CD4-positive, alpha-beta memory T cell (primary cell): Measurements from ENCODE around the gene OR56A1. TPM values are rescaled to one million over a fixed set of nuclear protein-coding genes. Genes with fewer than 3 reads are reported as not detected.

Source experiments
- CTCF ChIA-PET: fragments of 350-600 bp; sonication (Branson Sonifier 250); formaldehyde crosslinking; loops from one replicate; lab custom pipeline; 2021; ENCODE audit warnings: inconsistent platforms; ENCODE audit not compliant: partially characterized antibody; lab: Charles Lee
- POLR2A ChIA-PET: fragments of 350-600 bp; sonication (Branson Sonifier 250); formaldehyde crosslinking; loops from one replicate; lab custom pipeline; 2021; ENCODE audit not compliant: partially characterized antibody; lab: Charles Lee
- DNase-seq, 5 donors: peaks; one replicate each; pipeline versions ENCODE4 v3.0.0 to v3.0.0-alpha.2; 2020 to 2022; ENCODE audit warnings: mixed read lengths in 1 of 5
- H3K27ac ChIP-seq: one replicate; pipeline ENCODE4 v1.7.0; 2013; ENCODE audit warnings: low read depth, low read length
- H3K27me3 ChIP-seq: 2 replicates; pipeline ENCODE4 v1.7.0; 2013; ENCODE audit warnings: mild to moderate bottlenecking, low read length, moderate library complexity; ENCODE audit not compliant: insufficient read depth
- H3K36me3 ChIP-seq: 2 replicates; pipeline ENCODE4 v1.7.0; 2013; ENCODE audit warnings: mild to moderate bottlenecking, low read length, moderate library complexity; ENCODE audit not compliant: insufficient read depth
- H3K4me1 ChIP-seq: 2 replicates; pipeline ENCODE4 v1.7.0; 2013; ENCODE audit warnings: mild to moderate bottlenecking, low read length, moderate library complexity; ENCODE audit not compliant: insufficient read depth
- H3K4me3 ChIP-seq, 2 donors: one replicate each; pipeline ENCODE4 v1.7.0; 2013; ENCODE audit warnings: low read length in 2 of 2, mild to moderate bottlenecking in 1 of 2
- H3K9me3 ChIP-seq, 2 donors: one replicate each; pipeline ENCODE4 v1.7.0; 2013; ENCODE audit warnings: low read length in 2 of 2, control low read depth in 1 of 2; ENCODE audit not compliant: control insufficient read depth in 1 of 2
- H3K27ac Mint-ChIP-seq, 7 donors: one replicate each; pipeline ENCODE4 v1.8.0; 2020 to 2021; ENCODE audit warnings: mixed read lengths in 7 of 7, mild to moderate bottlenecking in 6 of 7, inconsistent platforms in 3 of 7, moderate library complexity in 3 of 7
- H3K27me3 Mint-ChIP-seq, 2 donors: one replicate each; pipeline ENCODE4 v1.8.0; 2020 to 2021; ENCODE audit warnings: mixed read lengths in 2 of 2
- H3K36me3 Mint-ChIP-seq, 2 donors: one replicate each; pipeline ENCODE4 v1.8.0; 2020 to 2021; ENCODE audit warnings: mixed read lengths in 2 of 2, inconsistent platforms in 1 of 2, mild to moderate bottlenecking in 1 of 2
- H3K4me1 Mint-ChIP-seq, 4 donors: one replicate each; pipeline ENCODE4 v1.8.0; 2020 to 2021; ENCODE audit warnings: mixed read lengths in 4 of 4, mild to moderate bottlenecking in 1 of 4
- H3K4me3 Mint-ChIP-seq, 8 donors: one replicate each; pipeline ENCODE4 v1.8.0; 2020 to 2021; ENCODE audit warnings: mixed read lengths in 8 of 8, mild to moderate bottlenecking in 7 of 8, moderate library complexity in 6 of 8, inconsistent platforms in 3 of 8
- H3K9me3 Mint-ChIP-seq, 8 donors: one replicate each; pipeline ENCODE4 v1.8.0; 2020 to 2021; ENCODE audit warnings: mixed read lengths in 8 of 8, mild to moderate bottlenecking in 5 of 8, inconsistent platforms in 3 of 8, moderate library complexity in 1 of 8
- intact Hi-C: fragments of 100-400 bp; cut with micrococcal nuclease; formaldehyde crosslinking; loops from one replicate; pipeline ENCODE4 v1.15.1; 2023
- polyA plus RNA-seq, 2 donors: library from polyadenylated mRNA; unstranded; fragments of 300-500 nt; fragmentation: Illumina TruSeq; gene quantifications; one replicate each; pipeline ENCODE4 v1.2.3, GENCODE V29; 2021
- total RNA-seq, 2 experiments: library from RNA; stranded (reverse); gene quantifications; one replicate each; pipeline ENCODE4 v1.2.3, GENCODE V29; 2021

The OR56A1 gene
- total and polyA plus RNA-seq, 4 experiments from 2014 or later: not detected

DNA sequence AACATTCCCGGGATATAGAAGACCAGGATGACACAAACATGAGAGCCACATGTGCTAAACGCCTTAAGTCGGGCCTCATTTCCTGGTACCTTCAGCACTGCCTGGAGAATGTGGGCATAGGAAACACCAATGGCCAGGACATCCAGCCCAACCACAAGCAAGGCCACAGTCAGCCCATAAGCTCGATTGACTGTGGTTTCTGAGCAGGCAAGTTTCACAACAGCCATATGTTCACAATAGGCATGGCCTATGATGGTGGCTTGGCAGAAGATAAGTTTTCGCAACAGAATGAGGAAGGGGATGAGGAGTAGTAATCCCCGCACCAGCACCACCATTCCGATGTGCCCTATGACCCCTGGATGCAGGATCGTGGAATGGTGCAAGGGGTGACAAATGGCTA lies 26.9 kb upstream of the OR56A1 start:
- DNase-seq: no peak
- Histone ChIP-seq H3K27ac (no peak overlapping the region), H3K4me3 (no peak overlapping the region), H3K9me3 (no peaks in the 10 kb centered on the region), H3K4me1 (no peaks in the 10 kb centered on the region), H3K36me3 (no peaks in the 10 kb centered on the region), H3K27me3 (no peaks in the 10 kb centered on the region)
- POLR2A ChIA-PET: no interaction called here
- intact Hi-C loops: no loop called here
- H3K36me3 Mint-ChIP-seq: no peaks in the 10 kb centered on the region
- H3K4me3 Mint-ChIP-seq: no peak overlapping the region
- no peak overlapping the region for H3K27ac Mint-ChIP-seq
- peaks cover 0 to 4% (median 0%) of the 10 kb centered on the region in 8 donors for H3K9me3 Mint-ChIP-seq
- no peaks in the 10 kb centered on the region for H3K4me1 Mint-ChIP-seq
- peaks cover 11 to 14% of the 10 kb centered on the region in 2 donors for H3K27me3 Mint-ChIP-seq
- CTCF ChIA-PET: no interaction called here

DNA sequence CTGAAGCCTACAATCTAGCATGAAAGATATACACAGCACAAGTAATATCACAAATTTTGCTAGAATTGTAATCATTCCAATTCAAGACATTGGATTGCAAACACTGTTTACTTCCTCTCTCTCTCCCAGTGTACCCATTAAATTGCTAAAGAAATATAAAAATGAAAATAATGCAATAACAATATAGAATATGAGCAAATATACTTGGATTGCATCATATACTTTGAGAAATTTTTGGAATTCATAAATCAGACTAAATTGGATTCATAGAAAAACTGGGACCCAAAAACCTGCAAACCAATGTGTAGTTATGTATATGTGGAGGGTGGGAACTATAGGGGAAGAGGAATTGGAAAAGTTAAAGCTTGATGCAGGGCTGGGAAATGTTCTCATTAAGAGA lies 25.0 kb upstream of the OR56A1 start:
- POLR2A ChIA-PET: no interaction called here
- intact Hi-C loops: no loop called here
- H3K9me3 ChIP-seq: no peaks in the 10 kb centered on the region

DNA sequence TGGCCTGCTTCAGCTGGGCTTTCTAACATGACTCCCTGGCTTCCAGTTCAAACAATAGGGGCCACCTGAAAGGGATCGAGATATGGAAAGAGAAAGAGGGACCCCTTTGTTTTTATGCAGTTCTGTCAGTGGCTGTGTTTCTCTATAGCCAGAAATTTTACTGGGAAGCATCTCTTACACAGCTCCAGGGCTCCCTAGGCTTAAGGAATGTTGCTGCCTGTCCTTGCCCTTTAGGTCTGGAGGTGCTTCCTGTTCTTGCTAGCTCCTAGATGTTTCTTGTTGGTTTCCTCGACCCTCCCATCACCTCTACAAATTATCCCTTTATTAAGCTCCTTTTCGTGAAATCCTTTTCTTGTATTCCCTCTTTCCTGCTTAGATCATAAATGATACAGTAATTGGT lies 21.8 kb upstream of the OR56A1 start:
- H3K27ac ChIP-seq: no peak overlapping the region
- ChIA-PET POLR2A (no interaction called here), CTCF (no interaction called here)
- no peak overlapping the region for H3K4me3 Mint-ChIP-seq
- H3K27me3 ChIP-seq: peaks cover 3% of the 10 kb centered on the region
- no peak for DNase-seq
- no peak overlapping the region for H3K27ac Mint-ChIP-seq
- H3K4me3 ChIP-seq: no peak overlapping the region
- no peaks in the 10 kb centered on the region for H3K4me1 ChIP-seq
- no peaks in the 10 kb centered on the region for H3K36me3 ChIP-seq
- H3K36me3 Mint-ChIP-seq: no peaks in the 10 kb centered on the region
- no peaks in the 10 kb centered on the region for H3K9me3 ChIP-seq
- H3K27me3 Mint-ChIP-seq: peaks cover 5 to 25% of the 10 kb centered on the region in 2 donors
- intact Hi-C loops: no loop called here
- peaks cover 0 to 2% (median 0%) of the 10 kb centered on the region in 8 donors for H3K9me3 Mint-ChIP-seq
- no peaks in the 10 kb centered on the region for H3K4me1 Mint-ChIP-seq

More for the DNA sequence above, 25.0 kb upstream of the OR56A1 start:
- H3K27me3 ChIP-seq: no peaks in the 10 kb centered on the region
- CTCF ChIA-PET: no interaction called here
- Mint-ChIP-seq H3K4me3 (no peak overlapping the region), H3K36me3 (no peaks in the 10 kb centered on the region), H3K27ac (no peak overlapping the region), H3K9me3 (peaks cover 0 to 4% (median 0%) of the 10 kb centered on the region in 8 donors), H3K27me3 (peaks cover 11 to 21% of the 10 kb centered on the region in 2 donors), H3K4me1 (no peaks in the 10 kb centered on the region)
- DNase-seq: no peak
- no peak overlapping the region for H3K4me3 ChIP-seq
- no peak overlapping the region for H3K27ac ChIP-seq
- no peaks in the 10 kb centered on the region for H3K36me3 ChIP-seq
- no peaks in the 10 kb centered on the region for H3K4me1 ChIP-seq

GRCh38 chr11:6040874-6041273 lies 10.3 kb upstream of the OR56A1 start:
- H3K4me3 ChIP-seq: no peak overlapping the region
- no peak overlapping the region for H3K4me3 Mint-ChIP-seq
- no peaks in the 10 kb centered on the region for H3K36me3 ChIP-seq
- H3K9me3 Mint-ChIP-seq: no peaks in the 10 kb centered on the region
- DNase-seq: no peak
- intact Hi-C loops: no loop called here
- H3K27me3 ChIP-seq: no peaks in the 10 kb centered on the region
- H3K9me3 ChIP-seq: no peaks in the 10 kb centered on the region
- ChIA-PET POLR2A (no interaction called here), CTCF (no interaction called here)
- no peaks in the 10 kb centered on the region for H3K4me1 Mint-ChIP-seq
- H3K4me1 ChIP-seq: no peaks in the 10 kb centered on the region
- no peaks in the 10 kb centered on the region for H3K36me3 Mint-ChIP-seq
- no peak overlapping the region for H3K27ac Mint-ChIP-seq
- H3K27me3 Mint-ChIP-seq: peaks cover 8 to 14% of the 10 kb centered on the region in 2 donors
- no peak overlapping the region for H3K27ac ChIP-seq

DNA sequence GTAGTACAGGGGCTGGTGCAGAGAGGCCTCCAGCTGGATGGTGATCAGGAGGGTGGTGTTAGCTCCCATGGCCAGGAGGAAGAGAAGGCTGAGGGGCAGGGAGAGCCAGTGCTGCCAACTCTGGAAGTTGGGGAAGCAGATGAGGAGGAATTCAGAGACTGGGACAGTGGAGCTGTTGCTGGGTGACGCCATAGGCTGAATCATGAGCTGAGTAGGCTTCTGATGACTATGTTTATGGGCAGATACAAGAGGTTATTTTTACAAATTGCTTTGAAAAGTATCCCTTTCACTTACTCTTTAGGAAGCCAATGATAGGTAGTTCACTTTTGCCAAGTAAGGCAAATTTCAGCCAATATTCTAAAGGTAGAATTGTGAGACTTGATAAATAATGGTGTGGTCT lies 3.1 kb downstream of the OR56A1 start:
- no peaks in the 10 kb centered on the region for H3K36me3 Mint-ChIP-seq
- Histone ChIP-seq H3K9me3 (no peaks in the 10 kb centered on the region), H3K27ac (no peak overlapping the region), H3K4me3 (no peak overlapping the region), H3K27me3 (no peaks in the 10 kb centered on the region), H3K4me1 (no peaks in the 10 kb centered on the region), H3K36me3 (no peaks in the 10 kb centered on the region)
- ChIA-PET POLR2A (no interaction called here), CTCF (no interaction called here)
- intact Hi-C loops: no loop called here
- no peaks in the 10 kb centered on the region for H3K9me3 Mint-ChIP-seq
- no peaks in the 10 kb centered on the region for H3K4me1 Mint-ChIP-seq
- H3K27me3 Mint-ChIP-seq: peaks cover 9 to 24% of the 10 kb centered on the region in 2 donors
- H3K4me3 Mint-ChIP-seq: no peak overlapping the region
- H3K27ac Mint-ChIP-seq: no peak overlapping the region
- DNase-seq: no peak

DNA sequence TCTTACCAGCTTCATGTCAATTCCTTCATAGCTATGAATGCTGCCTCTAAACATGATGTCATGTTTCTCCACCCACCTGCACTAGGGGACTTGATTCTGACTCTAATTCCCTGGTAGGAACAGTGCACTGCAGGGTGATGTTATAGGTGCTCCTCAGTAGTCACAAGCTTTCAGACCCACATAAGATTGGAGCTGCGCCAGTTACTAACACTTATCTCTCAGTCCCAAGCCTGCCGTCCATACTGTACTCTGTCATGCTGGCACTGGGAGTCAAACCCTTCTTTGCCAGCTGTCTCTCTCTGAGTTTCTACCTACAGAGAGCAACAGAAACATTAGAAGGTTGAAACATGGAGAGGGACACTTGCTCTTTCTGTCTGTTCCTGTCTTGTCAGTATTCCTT lies 5.5 kb downstream of the OR56A1 start:
- no peaks in the 10 kb centered on the region for H3K4me1 ChIP-seq
- no peak for DNase-seq
- CTCF ChIA-PET: interaction anchor here (1.1 to 5.8 kb wide), 2 partner anchors 328 to 338 kb away, joined by 3 to 27 read pairs; no protein-coding TSS in a partner anchor
- intact Hi-C loops: no loop called here
- Mint-ChIP-seq H3K27ac (no peak overlapping the region), H3K27me3 (peaks cover 9 to 27% of the 10 kb centered on the region in 2 donors), H3K36me3 (no peaks in the 10 kb centered on the region), H3K4me1 (no peaks in the 10 kb centered on the region), H3K4me3 (no peak overlapping the region), H3K9me3 (no peaks in the 10 kb centered on the region)
- no peak overlapping the region for H3K4me3 ChIP-seq
- no peak overlapping the region for H3K27ac ChIP-seq
- H3K36me3 ChIP-seq: no peaks in the 10 kb centered on the region
- H3K9me3 ChIP-seq: no peaks in the 10 kb centered on the region
- POLR2A ChIA-PET: no interaction called here
- no peaks in the 10 kb centered on the region for H3K27me3 ChIP-seq

- H3K4me3 Mint-ChIP-seq: no peak overlapping the region
- peak; percentile 9 to 36 (median 29) for DNase-seq
- H3K36me3 ChIP-seq: no peaks in the 10 kb centered on the region
- no peaks in the 10 kb centered on the region for H3K9me3 ChIP-seq
- H3K4me1 Mint-ChIP-seq: no peaks in the 10 kb centered on the region
- H3K4me3 ChIP-seq: no peak overlapping the region
- POLR2A ChIA-PET: no interaction called here
- H3K27ac ChIP-seq: no peak overlapping the region
- CTCF ChIA-PET: interaction anchor here (0.8 to 5.8 kb wide), 4 partner anchors 19 to 340 kb away, joined by 3 to 27 read pairs (median 12); no protein-coding TSS in a partner anchor
- intact Hi-C loops: loop anchor here (1.0 kb wide), 2 partner anchors 292 to 330 kb away; no protein-coding TSS in a partner anchor
- H3K27ac Mint-ChIP-seq: no peak overlapping the region
- no peaks in the 10 kb centered on the region for H3K36me3 Mint-ChIP-seq
- H3K9me3 Mint-ChIP-seq: no peaks in the 10 kb centered on the region
- H3K27me3 ChIP-seq: no peaks in the 10 kb centered on the region
- peaks cover 12 to 27% of the 10 kb centered on the region in 2 donors for H3K27me3 Mint-ChIP-seq
- no peaks in the 10 kb centered on the region for H3K4me1 ChIP-seq
Observed at GRCh38 chr11:6022956-6023355, 7.6 kb downstream of the OR56A1 start.
